Activated CD4-positive, alpha-beta T cell treated with anti-CD3 and anti-CD28 coated beads, Interleukin-2, amount 50 U/mL, for 48 hours (primary cell): Measurements from ENCODE around the gene ARHGAP11A.

Experiments used
- DNase-seq, 2 experiments: peaks; one replicate each; pipeline ENCODE4 v3.0.0-alpha.2; 2020

The ARHGAP11A gene

GRCh38 chr15:32688151-32688639 is 72.9 kb downstream of the ARHGAP11A start:
- no peak for DNase-seq
